AG04450 (cell line): ENCODE measurements around the gene BRSK2. TPM values are rescaled to one million over a fixed set of nuclear protein-coding genes. Genes with fewer than 3 reads are reported as not detected.

Experiments used
- CTCF ChIA-PET: fragments of 300-600, 350-600 bp; formaldehyde crosslinking; extraction: SDS; loops from one replicate; lab custom pipeline; 2022; ENCODE audit warnings: antibody characterized with exemption, inconsistent platforms; lab: Charles Lee
- POLR2A ChIA-PET: fragments of 350-600 bp; formaldehyde crosslinking; extraction: SDS; loops from one replicate; lab custom pipeline; 2021; ENCODE audit warnings: antibody characterized with exemption, inconsistent platforms; lab: Yijun Ruan, JAX
- DNase-seq: peaks from one replicate; pipeline ENCODE4 v3.0.0-alpha.2; 2011; ENCODE audit warnings: low read depth, low spot score
- H3K27ac ChIP-seq: one replicate; pipeline ENCODE4 v1.5.1; 2012; ENCODE audit warnings: low read depth, low read length, control low read depth
- H3K27me3 ChIP-seq: one replicate; pipeline ENCODE4 v1.6.0; 2012; ENCODE audit warnings: low read length; ENCODE audit not compliant: control insufficient read depth, insufficient read depth
- H3K4me3 ChIP-seq: 2 replicates; pipeline ENCODE4 v1.5.1; 2011; ENCODE audit warnings: mild to moderate bottlenecking, low read depth, low read length, control low read depth
- H3K9me3 ChIP-seq: 2 replicates; pipeline ENCODE4 v1.5.1; 2012; ENCODE audit warnings: low read length; ENCODE audit not compliant: control insufficient read depth, insufficient read depth
- polyA plus RNA-seq: library from polyadenylated mRNA; depleted of rRNA; stranded (reverse); fragments of >200 nt; gene quantifications from 2 replicates; pipeline ENCODE4 v1.2.3, GENCODE V29; 2011
- TF ChIP-seq, protein P1 (sequence below): IDR thresholded peaks from 2 replicates; pipeline ENCODE4 v1.5.1; 2011; ENCODE audit warnings: low read depth, low read length, control low read depth, inconsistent platforms

The BRSK2 gene
- polyA plus RNA-seq, 1 experiment: 0.11 TPM

DNA sequence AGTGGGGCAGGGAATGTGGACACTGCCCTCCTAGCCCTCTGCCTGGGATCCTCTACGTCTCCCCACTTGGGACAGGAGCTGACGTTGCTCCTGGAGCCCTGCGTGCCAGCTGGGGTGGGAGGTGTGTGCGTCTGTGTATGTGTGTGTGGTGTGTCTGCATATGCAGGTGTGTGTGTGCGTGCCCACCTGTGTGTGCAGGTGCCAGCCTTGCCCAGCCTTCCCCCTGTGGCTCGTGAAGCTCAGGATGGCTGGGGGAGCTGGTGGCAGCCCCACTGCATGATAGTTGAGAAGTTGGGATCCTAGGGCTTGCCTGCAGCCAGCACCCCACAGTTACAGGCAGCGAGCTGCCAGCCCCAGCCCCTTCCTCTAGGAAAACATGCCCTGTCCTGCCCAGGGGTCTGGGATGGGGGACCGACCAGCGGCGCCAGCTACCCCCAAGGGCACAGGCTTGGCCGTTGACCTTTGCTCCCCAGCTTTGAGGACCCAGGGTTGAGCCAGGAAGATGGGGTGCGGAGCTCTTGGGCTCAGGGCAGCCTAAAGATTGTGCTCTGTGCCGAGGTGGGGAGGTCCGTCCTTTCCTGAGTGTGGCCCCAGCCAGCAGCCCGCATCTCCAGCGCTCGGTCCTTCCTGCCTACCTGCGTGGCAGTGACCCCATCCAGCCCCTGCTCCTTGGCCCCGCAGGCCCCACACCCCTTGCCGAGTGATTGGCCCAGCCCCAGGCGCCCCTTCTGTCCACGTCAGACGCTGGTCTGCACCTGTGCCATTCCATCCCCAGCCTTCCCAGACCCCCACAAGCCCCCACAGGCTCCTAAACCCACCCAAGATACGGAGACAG is 15.7 kb downstream of the BRSK2 start:
- ChIA-PET CTCF (no interaction called here), POLR2A (interaction anchor here (0.8 kb wide), 1 partner anchor 143 kb away, joined by 3 read pairs; no protein-coding TSS in a partner anchor)
- DNase-seq: no peak
- peaks cover under 1% of the 10 kb centered on the region; the same call in 1 of the 2 replicates for H3K9me3 ChIP-seq
- H3K4me3 ChIP-seq: no peak overlapping the region
- TF ChIP-seq, protein P1, sequence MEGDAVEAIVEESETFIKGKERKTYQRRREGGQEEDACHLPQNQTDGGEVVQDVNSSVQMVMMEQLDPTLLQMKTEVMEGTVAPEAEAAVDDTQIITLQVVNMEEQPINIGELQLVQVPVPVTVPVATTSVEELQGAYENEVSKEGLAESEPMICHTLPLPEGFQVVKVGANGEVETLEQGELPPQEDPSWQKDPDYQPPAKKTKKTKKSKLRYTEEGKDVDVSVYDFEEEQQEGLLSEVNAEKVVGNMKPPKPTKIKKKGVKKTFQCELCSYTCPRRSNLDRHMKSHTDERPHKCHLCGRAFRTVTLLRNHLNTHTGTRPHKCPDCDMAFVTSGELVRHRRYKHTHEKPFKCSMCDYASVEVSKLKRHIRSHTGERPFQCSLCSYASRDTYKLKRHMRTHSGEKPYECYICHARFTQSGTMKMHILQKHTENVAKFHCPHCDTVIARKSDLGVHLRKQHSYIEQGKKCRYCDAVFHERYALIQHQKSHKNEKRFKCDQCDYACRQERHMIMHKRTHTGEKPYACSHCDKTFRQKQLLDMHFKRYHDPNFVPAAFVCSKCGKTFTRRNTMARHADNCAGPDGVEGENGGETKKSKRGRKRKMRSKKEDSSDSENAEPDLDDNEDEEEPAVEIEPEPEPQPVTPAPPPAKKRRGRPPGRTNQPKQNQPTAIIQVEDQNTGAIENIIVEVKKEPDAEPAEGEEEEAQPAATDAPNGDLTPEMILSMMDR: no peak
- H3K27me3 ChIP-seq: no peaks in the 10 kb centered on the region
- H3K27ac ChIP-seq: no peak overlapping the region

DNA sequence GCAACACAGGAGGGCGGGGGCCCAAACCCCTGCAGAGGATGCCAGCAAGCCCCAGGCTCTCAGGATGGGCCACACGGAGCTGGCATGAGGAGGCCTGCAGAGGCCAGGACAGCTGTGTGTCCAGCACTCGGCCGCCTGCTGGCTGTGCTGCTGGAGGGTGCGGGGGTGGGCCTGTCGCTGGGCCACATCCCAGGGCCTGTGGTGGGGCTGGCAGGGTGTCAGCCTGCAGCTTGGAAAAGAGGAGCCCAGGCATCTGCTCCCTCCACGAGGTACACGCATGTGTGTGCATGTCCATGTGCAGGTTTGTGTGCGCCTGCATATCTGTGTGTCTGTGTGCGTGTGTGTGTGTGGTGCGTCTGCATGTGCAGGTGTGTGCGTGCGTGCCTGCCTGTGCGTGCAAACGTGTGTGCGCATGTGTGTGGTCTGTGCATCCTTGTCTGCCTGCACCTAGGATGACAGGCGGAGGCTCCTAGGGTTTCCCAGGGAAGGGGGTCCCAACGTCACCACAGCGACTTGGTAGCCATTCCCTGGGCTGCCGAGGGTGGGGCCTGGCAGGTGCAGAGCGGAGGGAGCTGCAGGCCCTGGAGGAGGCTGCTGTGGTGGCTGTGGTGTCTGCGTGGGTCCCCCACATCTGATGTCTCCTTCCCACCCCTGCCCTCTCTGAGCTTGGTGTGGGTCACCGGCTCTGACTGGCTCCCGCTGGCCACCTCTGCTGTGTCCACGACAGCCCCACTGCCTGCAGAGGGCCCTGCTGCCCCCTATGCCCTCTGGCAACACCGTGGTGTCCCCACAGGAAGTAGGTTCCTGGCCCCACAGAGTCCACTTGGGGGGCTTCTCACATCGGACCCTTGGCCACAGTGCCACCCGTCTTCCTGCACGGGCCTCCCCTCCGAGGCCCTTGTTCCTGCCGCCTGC is 17.1 kb downstream of the BRSK2 start:
- Histone ChIP-seq H3K27me3 (no peaks in the 10 kb centered on the region), H3K4me3 (no peak overlapping the region), H3K9me3 (peaks cover 14% of the 10 kb centered on the region; the same call in 1 of the 2 replicates), H3K27ac (no peak overlapping the region)
- ChIA-PET CTCF (no interaction called here), POLR2A (no interaction called here)
- TF ChIP-seq, protein P1: no peak
- DNase-seq: no peak

DNA sequence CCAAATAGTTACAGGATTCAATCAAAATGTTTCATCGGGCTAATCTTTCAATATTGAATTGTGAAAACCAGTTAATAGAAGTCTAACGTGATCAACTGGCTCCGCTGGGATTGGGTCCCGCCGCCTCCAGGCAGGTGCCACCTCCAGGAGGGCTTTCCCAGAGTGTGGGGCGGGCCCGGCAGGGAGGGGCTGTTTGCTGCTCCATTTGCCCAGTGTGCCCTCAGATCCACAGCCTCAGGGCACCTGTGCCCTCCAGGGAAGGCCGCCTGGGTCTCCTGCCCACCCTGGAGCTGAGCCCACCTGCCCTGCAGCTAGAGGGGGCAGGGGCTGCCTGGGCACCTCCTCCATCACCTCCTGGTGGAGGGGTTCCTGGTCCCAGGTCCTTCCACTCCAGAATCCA is 17.9 kb downstream of the BRSK2 start:
- peaks cover 18% of the 10 kb centered on the region for H3K9me3 ChIP-seq
- no peak overlapping the region for H3K27ac ChIP-seq
- H3K27me3 ChIP-seq: no peaks in the 10 kb centered on the region
- no peak overlapping the region for H3K4me3 ChIP-seq
- ChIA-PET CTCF (no interaction called here), POLR2A (no interaction called here)
- DNase-seq: no peak
- TF ChIP-seq, protein P1: no peak

DNA sequence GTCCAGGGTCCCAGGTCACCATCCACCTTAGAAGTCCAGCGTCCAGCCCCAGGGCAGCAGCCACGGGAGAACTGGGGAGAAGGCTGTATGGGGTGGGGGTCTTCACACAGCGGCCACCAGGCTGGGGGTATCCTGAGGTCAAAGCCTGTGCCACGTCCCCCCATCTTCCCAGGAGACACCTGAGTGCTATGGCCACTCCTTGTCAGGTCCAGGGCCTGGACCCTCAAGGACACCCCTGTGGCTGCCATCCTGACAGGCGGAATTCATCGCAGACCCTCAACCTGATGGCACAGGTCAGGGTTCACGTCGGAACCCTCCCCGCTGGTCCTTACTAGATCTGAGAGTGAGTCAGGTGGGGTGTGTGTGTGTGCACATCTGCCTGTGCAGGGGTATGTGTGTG is 18.6 kb downstream of the BRSK2 start:
- ChIA-PET POLR2A (no interaction called here), CTCF (no interaction called here)
- DNase-seq: no peak
- H3K4me3 ChIP-seq: no peak overlapping the region
- H3K27ac ChIP-seq: no peak overlapping the region
- TF ChIP-seq, protein P1: no peak
- H3K9me3 ChIP-seq: peaks cover 25% of the 10 kb centered on the region
- H3K27me3 ChIP-seq: no peaks in the 10 kb centered on the region
